ES-I3 (cell line): Measurements from ENCODE around the gene THRA.
A peak's percentile ranks its signal among the peaks of the same experiment; 100 is the strongest.

Experiments used
- H3K36me3 ChIP-seq: 2 replicates; pipeline ENCODE4 v1.6.1; 2013; ENCODE audit warnings: mild to moderate bottlenecking, low read length, control low read depth, moderate library complexity; ENCODE audit not compliant: insufficient read depth
- H3K4me1 ChIP-seq: 2 replicates; pipeline ENCODE4 v1.6.1; 2013; ENCODE audit warnings: mild to moderate bottlenecking, control low read depth, low read length; ENCODE audit not compliant: insufficient read depth
- H3K9ac ChIP-seq: 2 replicates; pipeline ENCODE4 v1.6.1; 2013; ENCODE audit warnings: low read depth, mild to moderate bottlenecking, low read length, moderate library complexity
- H3K9me3 ChIP-seq: 2 replicates; pipeline ENCODE4 v1.6.1; 2013; ENCODE audit warnings: mild to moderate bottlenecking, low read length, moderate library complexity; ENCODE audit not compliant: control insufficient read depth, insufficient read depth

THRA gene

GRCh38 chr17:40101367-40102210 lies 38.8 kb downstream of the THRA start:
- Histone ChIP-seq H3K9ac (peak overlapping the region; percentile 45; the same call in 1 of the 2 replicates), H3K4me1 (peaks cover 31% of the 10 kb centered on the region), H3K9me3 (no peaks in the 10 kb centered on the region), H3K36me3 (no peaks in the 10 kb centered on the region)

- no peaks in the 10 kb centered on the region for H3K9me3 ChIP-seq
- peak overlapping the region; percentile 14; the same call in 1 of the 2 replicates for H3K9ac ChIP-seq
- H3K4me1 ChIP-seq = peaks cover 37% of the 10 kb centered on the region
- no peaks in the 10 kb centered on the region for H3K36me3 ChIP-seq
Observed at GRCh38 chr17:40103071-40103661, 40.4 kb downstream of the THRA start.

- Histone ChIP-seq H3K4me1 (peaks cover 34% of the 10 kb centered on the region), H3K36me3 (no peaks in the 10 kb centered on the region), H3K9me3 (no peaks in the 10 kb centered on the region), H3K9ac (no peak overlapping the region)
Observed at GRCh38 chr17:40103688-40104087, 40.9 kb downstream of the THRA start.

GRCh38 chr17:40104594-40105486 lies 42.1 kb downstream of the THRA start:
- Histone ChIP-seq H3K9me3 (no peaks in the 10 kb centered on the region), H3K36me3 (no peaks in the 10 kb centered on the region), H3K9ac (no peak overlapping the region), H3K4me1 (peaks cover 38% of the 10 kb centered on the region)

GRCh38 chr17:40105861-40106759 lies 43.3 kb downstream of the THRA start:
- H3K9me3 ChIP-seq = no peaks in the 10 kb centered on the region
- H3K9ac ChIP-seq = no peak overlapping the region
- H3K36me3 ChIP-seq = no peaks in the 10 kb centered on the region
- peaks cover 50% of the 10 kb centered on the region for H3K4me1 ChIP-seq

DNA sequence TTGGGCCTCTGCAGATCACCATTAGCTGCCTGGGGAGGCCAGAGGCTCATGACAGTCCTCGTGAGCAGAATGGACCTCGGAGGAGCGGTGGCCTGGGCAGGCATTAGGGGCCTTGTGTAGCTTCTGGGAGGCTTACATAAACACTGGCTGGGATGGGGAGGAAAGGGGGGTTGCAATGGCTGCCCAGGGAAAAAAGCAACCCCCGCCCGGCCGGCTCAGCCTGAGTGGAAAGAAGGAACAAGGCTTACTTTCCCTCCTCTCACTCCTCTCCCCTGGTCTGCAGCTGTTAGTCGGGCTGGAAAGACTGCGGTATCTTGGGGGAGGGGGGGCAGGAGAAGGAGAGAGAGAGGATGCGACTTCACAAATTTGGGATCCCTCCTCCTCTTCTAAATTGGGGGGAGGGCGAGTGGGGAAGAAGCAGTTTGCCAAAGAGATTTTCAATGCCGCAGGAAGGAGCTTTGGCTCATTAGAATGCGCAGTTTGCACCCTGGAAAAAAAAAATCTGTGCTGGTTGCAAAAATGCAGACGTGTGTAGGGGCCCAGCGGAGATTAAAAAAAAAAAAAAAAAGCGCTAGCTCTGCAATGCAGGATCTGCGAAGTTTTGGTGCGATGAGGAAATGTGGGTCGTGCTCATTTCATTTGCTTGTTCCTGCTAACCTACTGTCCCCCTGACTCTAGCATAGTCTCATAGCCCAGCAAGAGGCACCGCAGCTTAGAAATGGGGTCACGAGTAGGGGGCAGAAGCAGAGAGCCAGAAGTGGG lies 44.2 kb downstream of the THRA start:
- H3K9me3 ChIP-seq = no peaks in the 10 kb centered on the region

GRCh38 chr17:40107522-40108174 lies 44.9 kb downstream of the THRA start:
- Histone ChIP-seq H3K4me1 (peaks cover 64% of the 10 kb centered on the region), H3K9me3 (no peaks in the 10 kb centered on the region), H3K9ac (peak overlapping the region; percentile 27; the same call in 1 of the 2 replicates), H3K36me3 (no peaks in the 10 kb centered on the region)

More for the DNA sequence above, 44.2 kb downstream of the THRA start:
- peak overlapping the region; percentile 27; the same call in 1 of the 2 replicates for H3K9ac ChIP-seq
- no peaks in the 10 kb centered on the region for H3K36me3 ChIP-seq
- H3K4me1 ChIP-seq = peaks cover 57% of the 10 kb centered on the region

GRCh38 chr17:40108970-40109824 lies 46.4 kb downstream of the THRA start:
- Histone ChIP-seq H3K4me1 (peaks cover 55% of the 10 kb centered on the region), H3K9ac (no peak overlapping the region), H3K9me3 (no peaks in the 10 kb centered on the region), H3K36me3 (no peaks in the 10 kb centered on the region)

DNA sequence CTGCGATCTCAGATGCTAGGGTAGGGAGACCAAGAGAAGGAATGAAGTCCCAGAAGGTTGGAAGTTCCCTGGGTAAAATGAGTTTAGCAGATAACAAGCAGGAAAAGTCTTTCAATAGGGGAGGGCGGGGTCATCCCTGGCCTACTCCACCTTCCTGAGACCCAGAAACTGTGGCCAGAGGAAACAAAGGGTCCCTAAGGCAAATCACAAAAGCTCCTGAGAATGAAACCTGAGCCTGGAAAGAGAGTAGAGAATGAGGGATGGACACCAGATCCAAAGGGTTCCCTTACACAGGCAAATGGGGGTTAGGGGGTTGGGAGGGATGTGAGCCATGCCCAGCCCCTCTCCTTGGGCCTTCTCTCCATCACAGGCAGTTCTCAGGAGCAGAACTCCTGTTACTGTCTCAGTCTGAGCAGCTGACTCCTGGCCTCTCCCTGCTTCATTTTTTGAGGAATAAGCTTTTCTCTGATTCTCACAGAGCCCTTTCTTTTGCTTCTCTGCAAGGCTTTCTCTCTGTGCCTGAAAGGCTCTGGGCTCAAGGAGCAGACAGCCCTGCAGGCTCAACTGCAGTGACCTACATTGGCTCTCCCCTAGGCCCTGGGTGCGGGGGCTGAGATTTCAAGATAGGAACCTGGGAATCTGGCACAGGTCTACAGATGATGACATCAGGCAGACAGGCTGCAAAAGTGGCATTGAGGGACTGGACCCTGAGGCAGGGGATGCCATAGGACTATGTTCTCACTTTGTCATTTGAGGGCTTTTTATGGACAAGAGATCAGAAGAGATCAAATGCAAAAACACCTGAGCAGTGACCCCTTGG lies 47.5 kb downstream of the THRA start:
- Histone ChIP-seq H3K4me1 (peaks cover 59% of the 10 kb centered on the region), H3K9me3 (no peaks in the 10 kb centered on the region), H3K9ac (no peak overlapping the region), H3K36me3 (no peaks in the 10 kb centered on the region)

- H3K36me3 ChIP-seq = no peaks in the 10 kb centered on the region
- no peaks in the 10 kb centered on the region for H3K9me3 ChIP-seq
- H3K9ac ChIP-seq = no peak overlapping the region; the same call in 1 of the 2 replicates
- H3K4me1 ChIP-seq = peaks cover 61% of the 10 kb centered on the region
Observed at GRCh38 chr17:40111221-40112128, 48.7 kb downstream of the THRA start.
